ENCODE data around the gene IFI44L. TPM values are rescaled to one million over a fixed set of nuclear protein-coding genes. Genes with fewer than 3 reads are reported as not detected.

Gene IFI44L
- polyA plus RNA-seq, 1 donor (not counting 4 experiments of a cell fraction or from before 2014, with no cell fraction given): 34.8 TPM

- H2AFZ ChIP-seq (ENCODE audit: control insufficient read depth, low read length): no peak overlapping the region
- dilution Hi-C loops (cut with MboI; ENCODE audit: extremely low pct_ligation_motif_present, low sequenced_read_pairs): no loop called here
- H3K9ac ChIP-seq (ENCODE audit: control insufficient read depth, extremely low read depth, insufficient read depth, low read length): no peak overlapping the region
- H3K9me1 ChIP-seq (ENCODE audit: control insufficient read depth, extremely low read depth, insufficient read depth, low read length): no peaks in the 10 kb centered on the region
- H3K4me2 ChIP-seq (ENCODE audit: control insufficient read depth, extremely low read depth, insufficient read depth, low read depth, low read length): no peak overlapping the region
- H3K27ac ChIP-seq (ENCODE audit: control insufficient read depth, insufficient read depth, low read length): no peak overlapping the region
- TF ChIP-seq EZH2 (IDR thresholded peaks at IDR 0.05; ENCODE audit: low read length): no peak
- TF ChIP-seq, protein P1, sequence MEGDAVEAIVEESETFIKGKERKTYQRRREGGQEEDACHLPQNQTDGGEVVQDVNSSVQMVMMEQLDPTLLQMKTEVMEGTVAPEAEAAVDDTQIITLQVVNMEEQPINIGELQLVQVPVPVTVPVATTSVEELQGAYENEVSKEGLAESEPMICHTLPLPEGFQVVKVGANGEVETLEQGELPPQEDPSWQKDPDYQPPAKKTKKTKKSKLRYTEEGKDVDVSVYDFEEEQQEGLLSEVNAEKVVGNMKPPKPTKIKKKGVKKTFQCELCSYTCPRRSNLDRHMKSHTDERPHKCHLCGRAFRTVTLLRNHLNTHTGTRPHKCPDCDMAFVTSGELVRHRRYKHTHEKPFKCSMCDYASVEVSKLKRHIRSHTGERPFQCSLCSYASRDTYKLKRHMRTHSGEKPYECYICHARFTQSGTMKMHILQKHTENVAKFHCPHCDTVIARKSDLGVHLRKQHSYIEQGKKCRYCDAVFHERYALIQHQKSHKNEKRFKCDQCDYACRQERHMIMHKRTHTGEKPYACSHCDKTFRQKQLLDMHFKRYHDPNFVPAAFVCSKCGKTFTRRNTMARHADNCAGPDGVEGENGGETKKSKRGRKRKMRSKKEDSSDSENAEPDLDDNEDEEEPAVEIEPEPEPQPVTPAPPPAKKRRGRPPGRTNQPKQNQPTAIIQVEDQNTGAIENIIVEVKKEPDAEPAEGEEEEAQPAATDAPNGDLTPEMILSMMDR (optimal IDR thresholded peaks at IDR 0.05 in 1 of 3, IDR thresholded peaks at IDR 0.05 in 1 of 3, conservative IDR thresholded peaks at IDR 0.05 in 1 of 3; ENCODE audit: extremely low read depth in 1 of 3, insufficient read depth in 2 of 3, low read length in 3 of 3): no peak
- H3K4me3 ChIP-seq (ENCODE audit: control insufficient read depth in 2 of 3, extremely low read depth in 1 of 3, insufficient read depth in 2 of 3, low read depth in 1 of 3, low read length in 3 of 3): no peak overlapping the region
- no peaks in the 10 kb centered on the region for H3K9me3 ChIP-seq (ENCODE audit: control insufficient read depth, low read depth, low read length)
- H3K79me2 ChIP-seq (ENCODE audit: control insufficient read depth, insufficient read depth, low read length): no peaks in the 10 kb centered on the region
- no peaks in the 10 kb centered on the region for H4K20me1 ChIP-seq (ENCODE audit: control insufficient read depth, extremely low read depth, insufficient read depth, low read length)
- H3K4me1 ChIP-seq (ENCODE audit: control insufficient read depth, extremely low read depth, insufficient read depth, low read length): no peaks in the 10 kb centered on the region
- FAIRE-seq (no peak), DNase-seq (ENCODE audit: low read depth, low spot score) (no peak)
- no peaks in the 10 kb centered on the region for H3K27me3 ChIP-seq (ENCODE audit: control insufficient read depth, extremely low read depth, insufficient read depth, low read length)
- peaks cover 0 to 2% of the 10 kb centered on the region in 2 experiments for H3K36me3 ChIP-seq (ENCODE audit: control insufficient read depth in 2 of 2, extremely low read depth in 1 of 2, insufficient read depth in 2 of 2, low read length in 2 of 2)
Measured at GRCh38 chr1:78633209-78633608, 13.0 kb downstream of the IFI44L start.

GRCh38 chr1:78640462-78640861, 20.2 kb downstream of the IFI44L start:
- H3K36me3 ChIP-seq (ENCODE audit: control insufficient read depth in 2 of 2, extremely low read depth in 1 of 2, insufficient read depth in 2 of 2, low read length in 2 of 2): peaks cover 0 to 2% of the 10 kb centered on the region in 2 experiments
- DNase-seq (ENCODE audit: low read depth, low spot score): no peak
- H4K20me1 ChIP-seq (ENCODE audit: control insufficient read depth, extremely low read depth, insufficient read depth, low read length): no peaks in the 10 kb centered on the region
- H3K9me3 ChIP-seq (ENCODE audit: control insufficient read depth, low read depth, low read length): no peaks in the 10 kb centered on the region
- H3K27ac ChIP-seq (ENCODE audit: control insufficient read depth, insufficient read depth, low read length): no peak overlapping the region
- no peaks in the 10 kb centered on the region for H3K79me2 ChIP-seq (ENCODE audit: control insufficient read depth, insufficient read depth, low read length)
- no peak overlapping the region for H3K4me2 ChIP-seq (ENCODE audit: control insufficient read depth, extremely low read depth, insufficient read depth, low read depth, low read length)
- H3K4me1 ChIP-seq (ENCODE audit: control insufficient read depth, extremely low read depth, insufficient read depth, low read length): no peaks in the 10 kb centered on the region
- TF ChIP-seq, protein P1 (optimal IDR thresholded peaks at IDR 0.05 in 1 of 3, IDR thresholded peaks at IDR 0.05 in 1 of 3, conservative IDR thresholded peaks at IDR 0.05 in 1 of 3; ENCODE audit: extremely low read depth in 1 of 3, insufficient read depth in 2 of 3, low read length in 3 of 3): no peak
- TF ChIP-seq EZH2 (IDR thresholded peaks at IDR 0.05; ENCODE audit: low read length): no peak
- no peaks in the 10 kb centered on the region for H3K9me1 ChIP-seq (ENCODE audit: control insufficient read depth, extremely low read depth, insufficient read depth, low read length)
- no peaks in the 10 kb centered on the region for H3K27me3 ChIP-seq (ENCODE audit: control insufficient read depth, extremely low read depth, insufficient read depth, low read length)
- dilution Hi-C loops (cut with MboI; ENCODE audit: extremely low pct_ligation_motif_present, low sequenced_read_pairs): no loop called here
- H3K9ac ChIP-seq (ENCODE audit: control insufficient read depth, extremely low read depth, insufficient read depth, low read length): no peak overlapping the region
- FAIRE-seq: no peak
- no peak overlapping the region for H3K4me3 ChIP-seq (ENCODE audit: control insufficient read depth in 2 of 3, extremely low read depth in 1 of 3, insufficient read depth in 2 of 3, low read depth in 1 of 3, low read length in 3 of 3)
- H2AFZ ChIP-seq (ENCODE audit: control insufficient read depth, low read length): no peak overlapping the region
